ENCODE data around the gene LPIN2. TPM values are rescaled to one million over a fixed set of nuclear protein-coding genes. Genes with fewer than 3 reads are reported as not detected.
"Not testable (repeated sequence)": the region's sequence is repeated elsewhere in the genome, so short reads cannot be mapped to it uniquely, and the experiment has no call there.

LPIN2 gene
- total RNA-seq, 2 donors from 2014 or later: 101 to 106 TPM

DNA sequence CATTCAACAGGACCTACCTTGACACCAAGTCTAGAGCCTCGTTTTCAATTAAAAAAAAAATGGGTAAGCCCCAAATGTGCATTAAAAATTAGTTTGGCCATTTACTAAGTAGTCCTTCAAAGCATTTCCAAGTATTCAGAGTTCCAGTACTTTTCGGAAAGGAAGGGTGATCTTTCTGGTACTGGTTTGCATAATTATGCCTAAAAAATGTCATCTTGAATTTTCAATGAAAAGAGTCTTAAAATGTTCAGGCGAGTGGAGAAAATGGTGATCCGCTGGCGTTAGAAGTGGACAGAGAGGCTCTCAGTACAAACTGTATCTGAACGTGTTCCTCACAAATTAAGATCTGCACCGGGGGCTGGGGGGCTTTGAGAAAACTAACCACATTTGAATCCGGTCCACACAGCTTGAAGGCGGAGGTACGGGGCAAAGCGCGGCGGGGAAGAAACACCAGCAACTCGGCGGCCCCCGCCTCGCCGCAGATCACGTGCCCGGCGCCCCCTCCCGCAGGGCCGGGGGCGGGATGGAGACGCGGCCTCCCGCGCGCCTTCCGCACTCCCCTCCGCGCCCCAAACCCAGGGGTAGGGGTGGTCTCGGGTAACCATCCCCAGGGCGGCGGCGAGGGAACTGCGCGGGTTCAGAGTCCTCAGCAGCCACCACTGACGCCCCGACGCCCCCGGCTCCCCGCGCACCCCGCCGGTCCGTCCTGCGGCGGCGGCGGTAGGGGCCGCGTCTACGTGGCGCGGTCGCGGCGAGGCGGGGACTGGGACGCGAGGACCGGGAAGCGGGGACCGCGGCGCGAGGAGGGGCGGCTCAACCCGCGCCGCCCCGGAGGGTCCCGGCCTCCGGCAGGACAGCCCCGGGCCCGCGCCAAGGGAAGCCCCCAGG lies 564 bp downstream of the LPIN2 start:
- no peaks in the 10 kb centered on the region for H3K27me3 Mint-ChIP-seq (ENCODE audit: low read depth)
- H3K36me3 Mint-ChIP-seq (ENCODE audit: insufficient read depth in 2 of 2): peaks cover 2 to 23% of the 10 kb centered on the region in 2 donors
- DNase-seq: peak; percentile 60 to 64
- H3K27ac Mint-ChIP-seq: peak overlapping the region; percentile 97
- no peaks in the 10 kb centered on the region for H3K9me3 Mint-ChIP-seq
- peaks cover 78% of the 10 kb centered on the region for H3K4me1 Mint-ChIP-seq (ENCODE audit: low read depth)
- peak; percentile 46 to 47 for ATAC-seq (replicated peaks in 1 of 2)
- H3K4me3 Mint-ChIP-seq: peak overlapping the region; percentile 95 to 96

GRCh38 chr18:3010086-3010485 lies 2.9 kb downstream of the LPIN2 start:
- ATAC-seq (replicated peaks in 1 of 2) (no peak), DNase-seq (no peak)
- H3K36me3 Mint-ChIP-seq (ENCODE audit: insufficient read depth in 2 of 2): peaks cover 2 to 26% of the 10 kb centered on the region in 2 donors
- peaks cover 57% of the 10 kb centered on the region for H3K4me1 Mint-ChIP-seq (ENCODE audit: low read depth)
- no peaks in the 10 kb centered on the region for H3K27me3 Mint-ChIP-seq (ENCODE audit: low read depth)
- no peaks in the 10 kb centered on the region for H3K9me3 Mint-ChIP-seq
- peak overlapping the region; percentile 87 for H3K27ac Mint-ChIP-seq
- peak overlapping the region; percentile 57 to 96 for H3K4me3 Mint-ChIP-seq

GRCh38 chr18:3008541-3008940 lies 4.4 kb downstream of the LPIN2 start:
- ATAC-seq (replicated peaks in 1 of 2): no peak
- Mint-ChIP-seq H3K4me1 (ENCODE audit: low read depth) (peaks cover 62% of the 10 kb centered on the region), H3K4me3 (no peak overlapping the region), H3K27ac (peak overlapping the region; percentile 6), H3K27me3 (ENCODE audit: low read depth) (no peaks in the 10 kb centered on the region), H3K36me3 (ENCODE audit: insufficient read depth in 2 of 2) (peaks cover 8 to 36% of the 10 kb centered on the region in 2 donors), H3K9me3 (no peaks in the 10 kb centered on the region)
- no peak for DNase-seq

GRCh38 chr18:3007491-3007890 lies 5.5 kb downstream of the LPIN2 start:
- Mint-ChIP-seq H3K27ac (no peak overlapping the region), H3K36me3 (ENCODE audit: insufficient read depth in 2 of 2) (peaks cover 8 to 36% of the 10 kb centered on the region in 2 donors), H3K9me3 (no peaks in the 10 kb centered on the region), H3K4me3 (no peak overlapping the region), H3K4me1 (ENCODE audit: low read depth) (peaks cover 69% of the 10 kb centered on the region), H3K27me3 (ENCODE audit: low read depth) (no peaks in the 10 kb centered on the region)
- ATAC-seq (replicated peaks in 1 of 2) (no peak), DNase-seq (no peak)

DNA sequence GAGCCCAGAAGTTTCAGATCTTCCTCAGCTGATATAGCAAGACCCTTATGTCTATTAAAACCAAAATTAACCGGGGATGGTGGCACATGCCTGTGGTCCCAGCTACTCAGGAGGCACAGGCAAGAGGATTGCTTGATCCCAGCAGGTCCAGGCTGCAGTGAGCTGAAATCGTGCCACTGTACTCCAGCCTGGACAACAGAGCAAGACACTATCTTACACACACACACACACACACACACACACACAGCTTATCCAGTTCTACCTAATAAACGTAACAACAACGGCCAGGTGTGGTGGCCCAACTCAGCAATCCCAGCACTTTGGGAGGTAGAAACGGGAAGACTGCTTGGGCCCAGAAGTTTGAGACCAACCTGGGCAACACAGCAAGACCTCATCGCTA lies 7.5 kb downstream of the LPIN2 start:
- H3K27me3 Mint-ChIP-seq (ENCODE audit: low read depth): no peaks in the 10 kb centered on the region
- no peak overlapping the region for H3K27ac Mint-ChIP-seq
- no peak for ATAC-seq (replicated peaks in 1 of 2)
- peaks cover 66% of the 10 kb centered on the region for H3K4me1 Mint-ChIP-seq (ENCODE audit: low read depth)
- peaks cover 12 to 39% of the 10 kb centered on the region in 2 donors for H3K36me3 Mint-ChIP-seq (ENCODE audit: insufficient read depth in 2 of 2)
- no peaks in the 10 kb centered on the region for H3K9me3 Mint-ChIP-seq
- no peak for DNase-seq
- H3K4me3 Mint-ChIP-seq: no peak overlapping the region

DNA sequence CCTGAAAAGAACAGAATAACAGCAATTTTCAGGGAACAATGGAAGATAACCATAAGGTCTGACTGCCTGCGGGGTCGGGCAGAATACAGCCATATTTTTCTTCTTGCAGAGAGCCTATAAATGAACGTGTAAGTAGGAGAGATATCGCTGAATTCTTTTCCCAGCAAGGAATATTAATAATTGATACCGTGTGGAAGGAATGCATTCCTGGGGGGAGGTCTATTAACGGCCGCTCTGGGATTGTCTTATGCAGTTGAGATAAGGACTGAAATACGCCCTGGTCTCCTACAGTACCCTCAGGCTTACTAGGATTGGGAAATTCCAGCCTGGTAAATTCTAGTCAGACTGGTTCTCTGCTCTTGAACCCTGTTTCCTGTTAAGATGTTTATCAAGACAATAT lies 9.2 kb downstream of the LPIN2 start:
- ATAC-seq (replicated peaks in 1 of 2); DNase-seq; H3K27ac Mint-ChIP-seq; H3K4me3 Mint-ChIP-seq; H3K27me3 Mint-ChIP-seq (ENCODE audit: low read depth); H3K9me3 Mint-ChIP-seq: not testable (repeated sequence)
- H3K4me1 Mint-ChIP-seq (ENCODE audit: low read depth): peaks cover 70% of the 10 kb centered on the region
- peaks cover 13 to 35% of the 10 kb centered on the region in 2 donors for H3K36me3 Mint-ChIP-seq (ENCODE audit: insufficient read depth in 2 of 2)

- H3K4me3 Mint-ChIP-seq: no peak overlapping the region
- H3K36me3 Mint-ChIP-seq (ENCODE audit: insufficient read depth in 2 of 2): peaks cover 13 to 30% of the 10 kb centered on the region in 2 donors
- H3K27ac Mint-ChIP-seq: peak overlapping the region; percentile 10
- DNase-seq (no peak), ATAC-seq (replicated peaks in 1 of 2) (peak in 1 of 2 donors; percentile 32)
- no peaks in the 10 kb centered on the region for H3K27me3 Mint-ChIP-seq (ENCODE audit: low read depth)
- H3K4me1 Mint-ChIP-seq (ENCODE audit: low read depth): peaks cover 71% of the 10 kb centered on the region
- no peaks in the 10 kb centered on the region for H3K9me3 Mint-ChIP-seq
These were observed 10.2 kb downstream of the LPIN2 start for GRCh38 chr18:3002732-3003131.

DNA sequence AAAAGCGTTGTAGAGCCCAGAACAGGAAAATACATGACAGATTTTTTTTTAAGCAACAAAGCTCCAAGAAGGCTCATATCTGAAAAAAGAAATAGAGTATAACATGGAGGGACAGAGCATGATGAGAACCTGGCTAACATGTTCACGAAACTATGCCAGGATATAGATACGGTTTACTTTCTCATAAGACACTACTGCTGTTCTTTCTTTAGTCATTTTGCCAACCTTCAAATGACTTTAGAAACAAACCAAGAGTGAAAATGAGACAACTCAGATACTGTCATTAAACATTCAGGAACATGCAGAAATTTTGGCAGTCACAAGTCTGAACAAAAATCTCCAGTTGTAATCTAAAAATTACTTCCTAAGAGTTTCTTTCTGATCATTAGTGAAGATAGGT lies 14.3 kb downstream of the LPIN2 start:
- H3K4me3 Mint-ChIP-seq: peak overlapping the region; percentile 75 to 91
- ATAC-seq (replicated peaks in 1 of 2) (peak; percentile 28 to 45), DNase-seq (no peak)
- peak overlapping the region; percentile 99 for H3K27ac Mint-ChIP-seq
- H3K9me3 Mint-ChIP-seq: no peaks in the 10 kb centered on the region
- H3K4me1 Mint-ChIP-seq (ENCODE audit: low read depth): peaks cover 92% of the 10 kb centered on the region
- H3K36me3 Mint-ChIP-seq (ENCODE audit: insufficient read depth in 2 of 2): peaks cover 8 to 17% of the 10 kb centered on the region in 2 donors
- no peaks in the 10 kb centered on the region for H3K27me3 Mint-ChIP-seq (ENCODE audit: low read depth)

GRCh38 chr18:2997846-2998564 lies 14.9 kb downstream of the LPIN2 start:
- Mint-ChIP-seq H3K4me1 (ENCODE audit: low read depth) (peaks cover 92% of the 10 kb centered on the region), H3K4me3 (peak overlapping the region; percentile 75 to 91), H3K36me3 (ENCODE audit: insufficient read depth in 2 of 2) (peaks cover 8 to 17% of the 10 kb centered on the region in 2 donors), H3K27me3 (ENCODE audit: low read depth) (no peaks in the 10 kb centered on the region), H3K9me3 (no peaks in the 10 kb centered on the region), H3K27ac (peak overlapping the region; percentile 99)
- ATAC-seq (replicated peaks in 1 of 2) (peak in 1 of 2 donors; percentile 3), DNase-seq (no peak)

DNA sequence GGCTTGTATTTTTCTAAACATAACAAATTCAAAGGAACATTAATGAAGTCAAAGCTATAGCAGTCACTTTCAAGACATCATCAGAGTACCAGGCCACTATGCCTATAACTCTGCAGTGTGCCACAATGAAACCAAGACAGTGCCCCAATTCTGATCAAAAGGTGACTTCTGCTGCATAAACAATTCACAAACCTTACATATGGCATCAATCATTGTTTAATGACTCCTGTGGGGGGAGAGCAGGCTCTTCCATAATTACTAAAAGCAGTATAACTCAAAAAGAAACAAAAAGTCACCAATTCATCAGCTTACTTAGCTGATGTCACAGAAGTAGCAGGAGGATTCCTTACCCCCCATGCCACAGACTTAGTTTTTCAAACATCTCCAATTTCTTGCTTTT lies 15.5 kb downstream of the LPIN2 start:
- H3K9me3 Mint-ChIP-seq: no peaks in the 10 kb centered on the region
- peaks cover 8 to 17% of the 10 kb centered on the region in 2 donors for H3K36me3 Mint-ChIP-seq (ENCODE audit: insufficient read depth in 2 of 2)
- H3K27ac Mint-ChIP-seq: peak overlapping the region; percentile 99
- peak overlapping the region; percentile 75 to 91 for H3K4me3 Mint-ChIP-seq
- ATAC-seq (replicated peaks in 1 of 2): peak; percentile 49 to 57
- no peak for DNase-seq
- peaks cover 92% of the 10 kb centered on the region for H3K4me1 Mint-ChIP-seq (ENCODE audit: low read depth)
- H3K27me3 Mint-ChIP-seq (ENCODE audit: low read depth): no peaks in the 10 kb centered on the region

GRCh38 chr18:2994603-2995432 lies 18.1 kb downstream of the LPIN2 start:
- peak overlapping the region; percentile 75 to 80 for H3K4me3 Mint-ChIP-seq
- peaks cover 8 to 23% of the 10 kb centered on the region in 2 donors for H3K36me3 Mint-ChIP-seq (ENCODE audit: insufficient read depth in 2 of 2)
- peaks cover 98% of the 10 kb centered on the region for H3K4me1 Mint-ChIP-seq (ENCODE audit: low read depth)

GRCh38 chr18:2994020-2994589 lies 18.8 kb downstream of the LPIN2 start:
- peak overlapping the region; percentile 75 to 87 for H3K4me3 Mint-ChIP-seq
- ATAC-seq (replicated peaks in 1 of 2) (peak; percentile 1 to 10), DNase-seq (no peak)
- no peaks in the 10 kb centered on the region for H3K27me3 Mint-ChIP-seq (ENCODE audit: low read depth)
- H3K27ac Mint-ChIP-seq: peak overlapping the region; percentile 95
- H3K4me1 Mint-ChIP-seq (ENCODE audit: low read depth): peaks cover 98% of the 10 kb centered on the region
- peaks cover 7 to 26% of the 10 kb centered on the region in 2 donors for H3K36me3 Mint-ChIP-seq (ENCODE audit: insufficient read depth in 2 of 2)
- H3K9me3 Mint-ChIP-seq: peaks cover 0 to 2% of the 10 kb centered on the region in 2 donors

More at GRCh38 chr18:2994603-2995432, 18.1 kb downstream of the LPIN2 start:
- ATAC-seq (replicated peaks in 1 of 2) (peak; percentile 49 to 62), DNase-seq (peak; percentile 84 to 85)
- Mint-ChIP-seq H3K9me3 (peaks cover 0 to 2% of the 10 kb centered on the region in 2 donors), H3K27me3 (ENCODE audit: low read depth) (no peaks in the 10 kb centered on the region), H3K27ac (peak overlapping the region; percentile 95)

Measured in activated T-cell treated with anti-CD3 and anti-CD28 coated beads, Interleukin-2, amount 50 U/mL, for 72 hours (primary cell).